OCI-LY7 (cell line): Measurements from ENCODE around the gene ZNF311.

ENCODE experiments used
- EZH2phosphoT487 ChIP-seq: fragments of 200-600 bp; sonication (generic); IDR thresholded peaks from 2 replicates; pipeline ENCODE4 v1.6.1; 2018; ENCODE audit warnings: low read depth, borderline replicate concordance, mild to moderate bottlenecking, mixed run types, antibody characterized with exemption, low read length, moderate library complexity, mixed read lengths
- TF ChIP-seq, protein P1 (sequence below): fragments of 200-600 bp; sonication (generic); conservative IDR thresholded peaks from 2 replicates; pipeline ENCODE4 v1.5.1; 2014; ENCODE audit warnings: mild to moderate bottlenecking, antibody characterized with exemption, low read length, moderate library complexity, mixed read lengths

- TF ChIP-seq, protein P1, sequence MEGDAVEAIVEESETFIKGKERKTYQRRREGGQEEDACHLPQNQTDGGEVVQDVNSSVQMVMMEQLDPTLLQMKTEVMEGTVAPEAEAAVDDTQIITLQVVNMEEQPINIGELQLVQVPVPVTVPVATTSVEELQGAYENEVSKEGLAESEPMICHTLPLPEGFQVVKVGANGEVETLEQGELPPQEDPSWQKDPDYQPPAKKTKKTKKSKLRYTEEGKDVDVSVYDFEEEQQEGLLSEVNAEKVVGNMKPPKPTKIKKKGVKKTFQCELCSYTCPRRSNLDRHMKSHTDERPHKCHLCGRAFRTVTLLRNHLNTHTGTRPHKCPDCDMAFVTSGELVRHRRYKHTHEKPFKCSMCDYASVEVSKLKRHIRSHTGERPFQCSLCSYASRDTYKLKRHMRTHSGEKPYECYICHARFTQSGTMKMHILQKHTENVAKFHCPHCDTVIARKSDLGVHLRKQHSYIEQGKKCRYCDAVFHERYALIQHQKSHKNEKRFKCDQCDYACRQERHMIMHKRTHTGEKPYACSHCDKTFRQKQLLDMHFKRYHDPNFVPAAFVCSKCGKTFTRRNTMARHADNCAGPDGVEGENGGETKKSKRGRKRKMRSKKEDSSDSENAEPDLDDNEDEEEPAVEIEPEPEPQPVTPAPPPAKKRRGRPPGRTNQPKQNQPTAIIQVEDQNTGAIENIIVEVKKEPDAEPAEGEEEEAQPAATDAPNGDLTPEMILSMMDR: no peak
- no peak for TF ChIP-seq EZH2phosphoT487
Measured at GRCh38 chr6:28953039-28953584, 52.0 kb downstream of the ZNF311 start.
